ENCODE measurements around the gene TBC1D14. TPM values are rescaled to one million over a fixed set of nuclear protein-coding genes. Genes with fewer than 3 reads are reported as not detected.

Gene TBC1D14
- total RNA-seq, 1 donor = 42.3 TPM

GRCh38 chr4:6915041-6916005 is 5.7 kb downstream of the TBC1D14 start:
- no peak overlapping the region for H3K4me3 ChIP-seq (ENCODE audit: low read depth, low read length)
- no peak for TF ChIP-seq CTCF (IDR thresholded peaks at IDR 0.05; ENCODE audit: insufficient read depth, low read depth, low read length)

GRCh38 chr4:6916069-6916586 is 6.5 kb downstream of the TBC1D14 start:
- no peak for TF ChIP-seq CTCF (IDR thresholded peaks at IDR 0.05; ENCODE audit: insufficient read depth, low read depth, low read length)
- no peak overlapping the region for H3K4me3 ChIP-seq (ENCODE audit: low read depth, low read length)
- DNase-seq (ENCODE audit: low read depth) = no peak

More at GRCh38 chr4:6915041-6916005, 5.7 kb downstream of the TBC1D14 start:
- no peak for DNase-seq (ENCODE audit: low read depth)

GRCh38 chr4:6916587-6917460 is 7.2 kb downstream of the TBC1D14 start:
- peak; percentile 65 for DNase-seq (ENCODE audit: low read depth)
- no peak for TF ChIP-seq CTCF (IDR thresholded peaks at IDR 0.05; ENCODE audit: insufficient read depth, low read depth, low read length)
- H3K4me3 ChIP-seq (ENCODE audit: low read depth, low read length) = no peak overlapping the region

GRCh38 chr4:6917461-6918271 is 8.0 kb downstream of the TBC1D14 start:
- TF ChIP-seq CTCF (IDR thresholded peaks at IDR 0.05; ENCODE audit: insufficient read depth, low read depth, low read length) = peak; percentile 53
- no peak overlapping the region for H3K4me3 ChIP-seq (ENCODE audit: low read depth, low read length)
- DNase-seq (ENCODE audit: low read depth) = peak; percentile 57

- no peak overlapping the region for H3K4me3 ChIP-seq (ENCODE audit: low read depth, low read length)
- DNase-seq (ENCODE audit: low read depth) = no peak
- no peak for TF ChIP-seq CTCF (IDR thresholded peaks at IDR 0.05; ENCODE audit: insufficient read depth, low read depth, low read length)
Measured at GRCh38 chr4:6918338-6918737, 8.7 kb downstream of the TBC1D14 start.

- no peak for DNase-seq (ENCODE audit: low read depth)
- no peak overlapping the region for H3K4me3 ChIP-seq (ENCODE audit: low read depth, low read length)
- TF ChIP-seq CTCF (IDR thresholded peaks at IDR 0.05; ENCODE audit: insufficient read depth, low read depth, low read length) = no peak
Measured at GRCh38 chr4:6920171-6920570, 10.5 kb downstream of the TBC1D14 start.

Data from fibroblast of villous mesenchyme (primary cell).